Measurements from ENCODE around the gene ZSCAN20. TPM values are rescaled to one million over a fixed set of nuclear protein-coding genes. Genes with fewer than 3 reads are reported as not detected.

The ZSCAN20 gene
- total RNA-seq (2021), result 3.8 and 3.9 TPM in 2 replicates
- long read RNA-seq, partial matches to known transcripts, result 3 of 18 reads
- long read RNA-seq, other reads (novel, unspliced or antisense), result 15 of 18 reads

DNA sequence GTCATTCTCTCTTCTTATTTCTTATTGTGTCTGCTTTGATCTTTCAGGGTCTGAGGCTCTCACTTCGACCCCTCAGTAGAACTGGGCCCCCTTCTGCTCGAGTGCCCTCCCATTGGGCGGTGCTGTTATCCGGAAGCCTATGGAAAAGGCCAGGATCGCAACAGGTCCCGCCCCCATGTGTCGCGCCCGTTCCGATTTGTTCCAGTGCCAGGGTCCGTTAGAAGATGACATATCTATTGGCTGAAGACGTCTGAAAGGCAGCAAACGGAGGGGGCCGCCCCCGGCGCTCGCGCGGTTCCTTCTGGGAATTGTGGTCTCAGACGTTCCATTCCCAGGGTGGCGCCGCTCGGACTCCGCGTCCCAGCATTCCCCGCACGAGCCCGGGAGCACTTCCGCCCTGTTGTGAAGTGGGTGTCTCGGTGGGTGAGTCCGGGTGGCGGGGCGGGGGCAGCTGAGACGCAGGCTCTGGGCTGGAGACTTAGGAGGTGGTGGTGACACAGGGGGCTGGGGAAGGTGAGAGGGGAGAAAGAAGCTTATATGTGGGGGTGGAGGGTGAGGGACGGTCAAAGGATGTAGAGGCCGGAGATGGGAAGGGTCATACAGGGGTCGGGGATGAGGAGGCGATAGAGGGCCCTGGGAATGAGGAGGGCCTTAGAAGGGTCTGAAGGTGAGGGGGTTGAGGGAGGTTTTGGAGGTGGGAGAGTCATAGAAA is at the start of gene ZSCAN20:
Gene ZSCAN20, plus strand, starts transcription at position 377 of the 712 bp plus-strand sequence. CDS start 6,644 bp downstream, outside the sequence.
- no peak within 1 kb of the TSS for H3K27ac ChIP-seq (ENCODE audit: insufficient read length, low read depth, low read length)
- TF ChIP-seq, protein P1, sequence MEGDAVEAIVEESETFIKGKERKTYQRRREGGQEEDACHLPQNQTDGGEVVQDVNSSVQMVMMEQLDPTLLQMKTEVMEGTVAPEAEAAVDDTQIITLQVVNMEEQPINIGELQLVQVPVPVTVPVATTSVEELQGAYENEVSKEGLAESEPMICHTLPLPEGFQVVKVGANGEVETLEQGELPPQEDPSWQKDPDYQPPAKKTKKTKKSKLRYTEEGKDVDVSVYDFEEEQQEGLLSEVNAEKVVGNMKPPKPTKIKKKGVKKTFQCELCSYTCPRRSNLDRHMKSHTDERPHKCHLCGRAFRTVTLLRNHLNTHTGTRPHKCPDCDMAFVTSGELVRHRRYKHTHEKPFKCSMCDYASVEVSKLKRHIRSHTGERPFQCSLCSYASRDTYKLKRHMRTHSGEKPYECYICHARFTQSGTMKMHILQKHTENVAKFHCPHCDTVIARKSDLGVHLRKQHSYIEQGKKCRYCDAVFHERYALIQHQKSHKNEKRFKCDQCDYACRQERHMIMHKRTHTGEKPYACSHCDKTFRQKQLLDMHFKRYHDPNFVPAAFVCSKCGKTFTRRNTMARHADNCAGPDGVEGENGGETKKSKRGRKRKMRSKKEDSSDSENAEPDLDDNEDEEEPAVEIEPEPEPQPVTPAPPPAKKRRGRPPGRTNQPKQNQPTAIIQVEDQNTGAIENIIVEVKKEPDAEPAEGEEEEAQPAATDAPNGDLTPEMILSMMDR (conservative IDR thresholded peaks at IDR 0.05), result no peak
- H3K27me3 Mint-ChIP-seq (ENCODE audit: low read depth), result no peaks in the 10 kb centered on the region; the same call in none of the 2 replicates

More for the DNA sequence above, at the start of gene ZSCAN20:
- Histone ChIP-seq H4K20me1 (ENCODE audit: control insufficient read depth, insufficient read depth, insufficient read length) (no peaks in the 10 kb centered on the region), H3K14ac (ENCODE audit: insufficient read depth, low read length) (no peak within 1 kb of the TSS), H3K9ac (ENCODE audit: extremely low read depth, insufficient read length, low read length) (no peak within 1 kb of the TSS), H4K5ac (ENCODE audit: insufficient read length, low read depth, low read length) (no peak within 1 kb of the TSS), H3T11ph (ENCODE audit: low read length) (no peak within 1 kb of the TSS), H3K56ac (ENCODE audit: insufficient read length, low read depth, low read length) (no peak within 1 kb of the TSS), H3K23ac (ENCODE audit: insufficient read length, low read depth, low read length) (no peak within 1 kb of the TSS), H3K4me2 (ENCODE audit: insufficient read depth, insufficient read length, low read length) (peak within 1 kb of the TSS; percentile 67), H2BK5ac (ENCODE audit: insufficient read length, low read length) (no peak within 1 kb of the TSS), H3K18ac (ENCODE audit: insufficient read length, low read depth, low read length) (no peak within 1 kb of the TSS), H3K4ac (ENCODE audit: low read depth, low read length) (no peak within 1 kb of the TSS), H4K8ac (replicated peaks; ENCODE audit: insufficient read length, low read depth, low read length) (no peak within 1 kb of the TSS), H3K79me2 (ENCODE audit: insufficient read depth, low read length) (no peaks in the 10 kb centered on the region), H3K27me3 (ENCODE audit: insufficient read depth, low read length) (no peaks in the 10 kb centered on the region), H3K79me1 (ENCODE audit: insufficient read depth, low read depth, low read length, poor library complexity, severe bottlenecking) (no peaks in the 10 kb centered on the region), H2BK20ac (ENCODE audit: low read depth, low read length, poor library complexity, severe bottlenecking) (no peak within 1 kb of the TSS), H2BK120ac (ENCODE audit: low read depth, low read length, poor library complexity, severe bottlenecking) (no peak within 1 kb of the TSS), H3K23me2 (ENCODE audit: insufficient read length, low read depth, low read length, poor library complexity, severe bottlenecking) (peaks cover 6% of the 10 kb centered on the region), H2BK15ac (ENCODE audit: low read depth, low read length) (no peak within 1 kb of the TSS), H2AFZ (ENCODE audit: low read length) (no peak within 1 kb of the TSS), H4K91ac (ENCODE audit: insufficient read length, low read depth, low read length) (no peak within 1 kb of the TSS), H3K9me3 (ENCODE audit: control insufficient read depth, low read depth, low read length) (no peaks in the 10 kb centered on the region), H2AK5ac (ENCODE audit: insufficient read length, low read length) (no peak within 1 kb of the TSS), H3K4me1 (ENCODE audit: insufficient read depth, low read length) (no peaks in the 10 kb centered on the region; the same call in 1 of the 2 replicates), H2BK12ac (ENCODE audit: insufficient read length, low read depth, low read length) (no peak within 1 kb of the TSS)
- Mint-ChIP-seq H3K36me3 (ENCODE audit: insufficient read depth in 1 of 3, low read depth in 3 of 3) (no peaks in the 10 kb centered on the region; a peak in 1 of 7 replicates), H3K27ac (peak within 1 kb of the TSS in 2 of 3 experiments; percentile 49 to 65; a peak in 3 of 7 replicates), H3K4me1 (peaks cover 20 to 26% of the 10 kb centered on the region in 2 experiments), H3K9me3 (no peaks in the 10 kb centered on the region), H3K4me3 (peak within 1 kb of the TSS; percentile 85 to 87)
- DNase-seq, result peak; percentile 99
- no CpG with 5 or more reads among the region's 38 CpGs for WGBS (ENCODE audit: extremely low coverage, insufficient read length, low lambda C conversion rate)
